HG03060 (cell line): ENCODE data around the gene MYOZ2.

Experiments
- ATAC-seq: cut with Tn5 transposase; IDR thresholded peaks from one replicate; pipeline ENCODE4 v1.9.1; 2021; ENCODE audit warnings: low read depth, moderate number of reproducible peaks; ENCODE audit not compliant: unreplicated experiment

The MYOZ2 gene

GRCh38 chr4:119189638-119190037 lies 54.0 kb downstream of the MYOZ2 start:
- ATAC-seq: no peak

- ATAC-seq: no peak
Observed at GRCh38 chr4:119190354-119190753, 54.7 kb downstream of the MYOZ2 start.

GRCh38 chr4:119191505-119191904 lies 55.9 kb downstream of the MYOZ2 start:
- no peak for ATAC-seq

- no peak for ATAC-seq
Observed at GRCh38 chr4:119197772-119198212, 62.2 kb downstream of the MYOZ2 start.

GRCh38 chr4:119204916-119205315 lies 69.3 kb downstream of the MYOZ2 start:
- ATAC-seq: no peak

GRCh38 chr4:119205690-119206089 lies 70.1 kb downstream of the MYOZ2 start:
- ATAC-seq: no peak

- ATAC-seq: no peak
Observed at GRCh38 chr4:119206178-119206577, 70.5 kb downstream of the MYOZ2 start.

- no peak for ATAC-seq
Observed at GRCh38 chr4:119207051-119207450, 71.4 kb downstream of the MYOZ2 start.

GRCh38 chr4:119209077-119209476 lies 73.4 kb downstream of the MYOZ2 start:
- peak; percentile 20 for ATAC-seq

GRCh38 chr4:119209586-119209985 lies 74.0 kb downstream of the MYOZ2 start:
- no peak for ATAC-seq

GRCh38 chr4:119210775-119211174 lies 75.1 kb downstream of the MYOZ2 start:
- ATAC-seq: no peak

- ATAC-seq: peak; percentile 4
Observed at GRCh38 chr4:119211867-119212233, 76.2 kb downstream of the MYOZ2 start.

GRCh38 chr4:119212234-119212963 lies 76.8 kb downstream of the MYOZ2 start, which contains the start of gene USP53:
Gene USP53 (plus strand): TSS chr4:119212713. CDS start chr4:119239760, 27,047 bp downstream.
- peak; percentile 77 for ATAC-seq

GRCh38 chr4:119212964-119213606 lies 77.5 kb downstream of the MYOZ2 start:
- peak; percentile 26 for ATAC-seq

- ATAC-seq: no peak
Observed at GRCh38 chr4:119218093-119218492, 82.5 kb downstream of the MYOZ2 start.

- no peak for ATAC-seq
Observed at GRCh38 chr4:119221412-119221811, 85.8 kb downstream of the MYOZ2 start.

GRCh38 chr4:119227690-119228089 lies 92.1 kb downstream of the MYOZ2 start:
- no peak for ATAC-seq

GRCh38 chr4:119228406-119228805 lies 92.8 kb downstream of the MYOZ2 start:
- no peak for ATAC-seq

GRCh38 chr4:119229908-119230687 lies 94.5 kb downstream of the MYOZ2 start:
- ATAC-seq: no peak

GRCh38 chr4:119231491-119231890 lies 95.9 kb downstream of the MYOZ2 start:
- no peak for ATAC-seq

- ATAC-seq: no peak
Observed at GRCh38 chr4:119232286-119232685, 96.7 kb downstream of the MYOZ2 start.
